ENCODE results near the gene LRRD1. TPM values are rescaled to one million over a fixed set of nuclear protein-coding genes. Genes with fewer than 3 reads are reported as not detected.

LRRD1 gene
- polyA plus RNA-seq, 1 of the 3 experiments (the other 2 are of a cell fraction), result not detected

- ChIA-PET CTCF (interaction anchor here (0.7 to 1.8 kb wide), 6 partner anchors 9 to 551 kb away, joined by 3 to 6 read pairs (median 3); partner anchors contain the start of gene GATAD1), POLR2A (no interaction called here)
- H3K9ac ChIP-seq, result no peak overlapping the region
- no peak for TF ChIP-seq MAX (IDR thresholded peaks at IDR 0.05; ENCODE audit: low read depth)
- TF ChIP-seq EP300 (IDR thresholded peaks at IDR 0.05; ENCODE audit: borderline replicate concordance in 1 of 2, low read depth in 1 of 2, low read length in 1 of 2), result no peak
- no peak for TF ChIP-seq TEAD4 (IDR thresholded peaks at IDR 0.05; ENCODE audit: borderline replicate concordance, insufficient read depth)
- no peak for TF ChIP-seq MXI1 (IDR thresholded peaks at IDR 0.05; ENCODE audit: low read depth, low read length)
- no peak for TF ChIP-seq EZH2phosphoT487 (IDR thresholded peaks at IDR 0.05; ENCODE audit: borderline replicate concordance, low read depth)
- no peak for TF ChIP-seq POLR2AphosphoS5 (IDR thresholded peaks at IDR 0.05; ENCODE audit: low read depth, low read length)
- no peak for TF ChIP-seq RFX5 (IDR thresholded peaks at IDR 0.05; ENCODE audit: low read length)
- TF ChIP-seq NRF1 (IDR thresholded peaks at IDR 0.05; ENCODE audit: low read depth, low read length), result no peak
- no peak for TF ChIP-seq PBX3 (IDR thresholded peaks at IDR 0.05)
- TF ChIP-seq RCOR1 (IDR thresholded peaks at IDR 0.05; ENCODE audit: low read length), result no peak
- no peak for TF ChIP-seq YY1 (IDR thresholded peaks at IDR 0.05; ENCODE audit: low read depth)
- TF ChIP-seq SMC3 (IDR thresholded peaks at IDR 0.05; ENCODE audit: low read depth, low read length), result no peak
- no peak for TF ChIP-seq TCF12 (IDR thresholded peaks at IDR 0.05)
- no peak for TF ChIP-seq SIN3A (IDR thresholded peaks at IDR 0.05; ENCODE audit: borderline replicate concordance, low read depth, low read length)
- TF ChIP-seq RXRA (IDR thresholded peaks at IDR 0.05; ENCODE audit: borderline replicate concordance, low read depth), result no peak
- TF ChIP-seq JUND (IDR thresholded peaks at IDR 0.05), result no peak
- no peaks in the 10 kb centered on the region for H3K9me2 ChIP-seq
- H2AFZ ChIP-seq (ENCODE audit: low read depth), result no peak overlapping the region
- WGBS (ENCODE audit: low lambda C conversion rate), result 97% methylated on average over 5 of the region's 5 CpGs
- no peak for DNase-seq
- no peaks in the 10 kb centered on the region for H3K9me3 ChIP-seq
- H3K36me3 ChIP-seq (replicated peaks in 1 of 2; ENCODE audit: control insufficient read depth in 1 of 2, insufficient read depth in 2 of 2, low read length in 1 of 2), result peaks cover 42 to 51% of the 10 kb centered on the region in 2 experiments
- no peaks in the 10 kb centered on the region for H3K27me3 ChIP-seq (ENCODE audit: insufficient read depth)
- H3K4me3 ChIP-seq (ENCODE audit: low read depth in 2 of 2, low read length in 1 of 2), result no peak overlapping the region
- no peak overlapping the region for H3K27ac ChIP-seq (ENCODE audit: low read depth in 2 of 2, low read length in 1 of 2)
- H3K4me2 ChIP-seq, result no peak overlapping the region
- peaks cover 38% of the 10 kb centered on the region for H3K79me2 ChIP-seq (ENCODE audit: insufficient read depth)
- H3K4me1 ChIP-seq (ENCODE audit: control insufficient read depth in 1 of 2, insufficient read depth in 2 of 2, low read depth in 1 of 2, low read length in 1 of 2), result peaks cover 0 to 12% of the 10 kb centered on the region in 2 experiments; a peak in 3 of 4 replicates
- H4K20me1 ChIP-seq (ENCODE audit: insufficient read depth), result no peaks in the 10 kb centered on the region
- peaks cover 11% of the 10 kb centered on the region for H3F3A ChIP-seq (replicated peaks; ENCODE audit: insufficient read depth)
These were observed 47.8 kb downstream of the LRRD1 start for GRCh38 chr7:92131093-92131492.

GRCh38 chr7:92121681-92122080 is 57.3 kb downstream of the LRRD1 start:
- Histone ChIP-seq H3K79me2 (ENCODE audit: insufficient read depth) (peaks cover 35% of the 10 kb centered on the region), H4K20me1 (ENCODE audit: insufficient read depth) (no peaks in the 10 kb centered on the region), H3K9ac (no peak overlapping the region), H3K36me3 (replicated peaks in 1 of 2; ENCODE audit: control insufficient read depth in 1 of 2, insufficient read depth in 2 of 2, low read length in 1 of 2) (peaks cover 51 to 81% of the 10 kb centered on the region in 2 experiments), H3K9me3 (peaks cover 8% of the 10 kb centered on the region; the same call in 1 of the 2 replicates), H2AFZ (ENCODE audit: low read depth) (no peak overlapping the region), H3K4me2 (no peak overlapping the region), H3K9me2 (no peaks in the 10 kb centered on the region), H3K27me3 (ENCODE audit: insufficient read depth) (no peaks in the 10 kb centered on the region), H3K27ac (ENCODE audit: low read depth in 2 of 2, low read length in 1 of 2) (no peak overlapping the region), H3F3A (replicated peaks; ENCODE audit: insufficient read depth) (no peaks in the 10 kb centered on the region), H3K4me1 (ENCODE audit: control insufficient read depth in 1 of 2, insufficient read depth in 2 of 2, low read depth in 1 of 2, low read length in 1 of 2) (no peaks in the 10 kb centered on the region), H3K4me3 (ENCODE audit: low read depth in 2 of 2, low read length in 1 of 2) (no peak overlapping the region)
- ChIA-PET CTCF (interaction anchor here (0.5 to 4.4 kb wide), 2 partner anchors 12 to 325 kb away, joined by 3 to 24 read pairs; partner anchors contain the start of genes CYP51A1 and GATAD1), POLR2A (no interaction called here)
- no peak for DNase-seq
- TF ChIP-seq CTCF (IDR thresholded peaks at IDR 0.05), result no peak
- no peak for TF ChIP-seq USF2 (IDR thresholded peaks at IDR 0.05; ENCODE audit: borderline replicate concordance, low read depth, low read length)
- no peak for TF ChIP-seq FOXJ3 (CRISPR knock-in tag; IDR thresholded peaks at IDR 0.05)
- TF ChIP-seq ZBTB33 (IDR thresholded peaks at IDR 0.05; ENCODE audit: borderline replicate concordance, low read depth), result no peak
- TF ChIP-seq ELF1 (IDR thresholded peaks at IDR 0.05), result no peak
- TF ChIP-seq SMC3 (IDR thresholded peaks at IDR 0.05; ENCODE audit: low read depth, low read length), result no peak
- no peak for TF ChIP-seq NFIC (IDR thresholded peaks at IDR 0.05; ENCODE audit: borderline replicate concordance)

Data from SK-N-SH (cell line).